Retina (tissue), 1 donor: ENCODE measurements around the gene CFAP61.
"Not testable (repeated sequence)": the region's sequence is repeated elsewhere in the genome, so short reads cannot be mapped to it uniquely, and the experiment has no call there.

ENCODE experiments used
- DNase-seq: peaks from one replicate; pipeline ENCODE4 v3.0.0-alpha.2; 2016

Gene CFAP61, protein sequence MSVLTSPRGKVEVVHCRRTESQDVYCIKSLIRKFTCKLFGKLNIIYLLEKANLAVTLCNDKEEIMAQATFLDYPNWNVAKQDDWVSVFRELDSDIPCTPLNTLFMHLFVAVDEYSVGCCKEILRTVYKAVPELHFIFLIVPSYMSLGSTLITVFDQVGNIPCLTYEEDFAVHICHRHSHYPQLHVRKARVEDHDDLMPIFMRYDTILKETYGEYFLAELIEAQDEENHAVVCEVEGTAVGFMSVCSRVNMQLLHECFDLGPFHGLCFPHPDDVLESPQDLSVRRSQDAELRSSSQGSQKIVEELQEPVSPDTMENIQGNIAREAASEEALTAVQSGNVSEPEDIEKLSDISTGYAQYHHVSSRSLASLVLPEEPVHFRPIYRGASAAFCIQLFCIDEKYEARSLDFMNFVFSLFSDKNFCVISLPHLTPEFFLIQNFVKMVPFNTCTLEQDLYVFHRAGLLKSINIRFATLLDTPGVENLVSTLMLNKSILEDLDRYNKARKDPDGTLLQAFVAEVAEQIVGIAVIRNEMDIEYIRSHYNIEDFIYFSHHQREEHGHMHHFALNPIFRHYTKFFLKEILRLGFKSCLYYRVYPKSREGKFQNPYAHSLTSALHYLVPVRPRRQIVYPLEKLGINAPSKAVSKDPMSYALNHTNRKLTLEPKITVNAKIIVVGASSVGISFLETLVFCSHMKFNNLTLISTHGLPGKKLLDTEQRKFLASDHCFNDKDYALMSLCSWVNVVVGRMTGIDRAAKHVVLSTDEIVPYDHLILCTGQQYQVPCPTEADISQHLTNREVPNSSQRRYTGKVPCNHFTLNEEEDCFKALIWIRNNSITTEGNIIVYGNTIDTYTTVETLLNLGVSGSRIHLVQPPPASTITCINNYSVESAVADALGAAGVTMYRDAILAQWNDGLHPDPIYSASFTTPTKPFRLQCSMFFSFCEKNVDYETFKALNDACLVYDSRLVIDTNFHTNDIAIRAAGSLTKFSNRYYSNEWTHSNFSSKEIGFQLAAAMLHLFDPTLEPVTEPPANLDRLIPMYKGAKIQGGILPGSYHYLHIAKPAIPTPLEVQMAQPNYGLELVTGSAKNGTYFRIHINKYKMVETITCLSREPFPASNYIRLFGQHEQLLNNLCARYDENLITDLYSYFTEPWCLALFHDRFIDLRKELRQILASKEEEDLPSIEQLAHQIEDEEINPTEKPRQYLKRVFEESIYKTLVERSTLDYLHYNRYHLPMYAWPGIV

DNA sequence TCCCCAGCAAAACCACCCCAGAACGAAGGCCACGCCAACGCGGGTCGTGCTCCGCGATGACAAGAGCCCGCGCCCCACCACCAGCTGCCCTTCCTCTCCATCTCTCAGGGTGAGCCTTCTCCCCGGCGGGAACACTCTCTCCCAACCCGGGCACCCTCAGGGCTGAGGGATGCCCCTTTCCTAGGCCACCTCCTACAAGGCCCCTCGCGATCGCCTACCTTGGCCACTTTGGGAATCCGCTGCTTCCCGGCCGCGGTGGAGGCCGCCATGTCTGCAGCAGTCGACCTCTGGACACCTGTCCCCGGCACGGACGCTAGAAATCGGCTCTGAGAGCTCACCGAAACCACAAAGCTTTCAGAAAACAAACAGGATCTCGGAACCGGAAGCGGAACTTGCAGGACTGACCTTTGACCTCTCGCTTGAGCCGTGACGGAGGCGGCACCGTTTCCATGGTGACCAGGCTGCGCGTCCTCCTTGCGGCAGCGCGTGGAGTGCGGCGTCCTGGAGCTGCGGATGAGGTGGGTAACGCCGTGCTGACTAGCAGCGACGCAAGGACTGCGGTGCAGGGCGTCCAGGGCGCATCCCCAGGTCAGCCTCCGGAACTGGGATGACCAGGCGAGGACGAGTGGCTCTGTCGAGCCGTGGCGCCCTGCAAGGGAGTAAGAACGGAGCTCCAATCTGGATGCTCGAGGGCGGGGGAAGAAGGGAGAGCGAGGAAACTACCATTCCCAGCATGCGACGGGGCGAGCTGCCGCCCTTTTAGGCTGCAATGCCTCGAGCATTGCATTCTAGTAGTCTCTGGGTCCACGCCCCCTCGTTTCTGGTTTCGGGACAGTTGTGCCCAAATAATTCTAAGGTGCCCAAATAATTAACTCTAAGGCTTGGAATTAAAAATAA is at the start of gene CFAP61, which contains the start of gene CRNKL1:
Gene CFAP61 (plus strand): TSS at position 459 of the 897 bp plus-strand sequence. CDS start 4,122 bp downstream, outside the sequence.
Gene CRNKL1 (minus strand): TSS at position 393 of the 897 bp plus-strand sequence. CDS start 124 bp downstream, at position 269.
- DNase-seq, result peak; percentile 99

DNA sequence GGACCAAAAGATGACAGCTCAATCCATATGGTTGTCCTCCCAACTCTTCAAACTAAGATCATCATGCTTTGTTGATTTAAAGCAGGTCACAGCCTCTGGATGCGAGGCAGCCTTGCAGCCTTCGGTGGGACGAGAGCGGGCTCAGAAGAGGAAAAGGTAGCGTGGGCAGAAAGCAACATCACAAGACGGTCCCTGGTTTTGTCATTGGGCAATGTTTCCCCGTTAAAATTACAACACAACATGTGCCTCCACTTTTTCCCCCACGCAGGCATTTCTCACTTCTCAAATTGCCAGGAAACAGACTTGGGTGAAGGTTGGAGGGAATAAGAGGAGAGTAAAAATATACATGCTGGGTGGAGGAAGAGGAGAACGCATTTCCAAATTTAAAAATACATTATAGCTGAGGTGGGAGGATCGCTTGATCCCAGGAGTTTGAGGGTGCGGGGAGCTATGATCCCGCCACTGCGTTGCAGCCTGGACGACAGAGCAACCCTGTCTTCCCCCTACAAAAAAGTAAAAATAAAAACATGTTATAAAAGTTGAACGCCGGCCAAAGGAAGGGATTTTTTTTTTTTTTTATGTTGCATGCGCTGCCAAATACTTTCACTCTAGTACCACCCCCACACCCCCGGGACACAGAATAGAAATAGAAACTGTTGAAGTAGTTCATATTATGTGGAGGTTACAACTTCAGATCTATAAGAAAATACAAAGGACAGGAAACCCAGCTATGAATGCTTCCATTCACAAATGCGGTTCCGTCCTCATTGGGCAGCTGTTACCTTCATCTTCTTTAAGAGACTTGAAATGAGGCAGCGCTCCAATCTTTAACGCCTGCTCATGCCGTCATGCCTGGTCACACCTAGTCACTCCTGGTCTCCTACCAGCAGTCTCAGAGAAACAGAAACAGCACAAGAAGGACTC is 49.0 kb upstream of the CFAP61 start:
- no peak for DNase-seq

GRCh38 chr20:20003955-20004322 is 48.4 kb upstream of the CFAP61 start:
- not testable (repeated sequence) for DNase-seq

GRCh38 chr20:20005342-20005741 is 47.0 kb upstream of the CFAP61 start:
- no peak for DNase-seq

GRCh38 chr20:20009784-20010253 is 42.5 kb upstream of the CFAP61 start:
- peak; percentile 69 for DNase-seq

- DNase-seq, result peak; percentile 25
Observed at GRCh38 chr20:20010639-20011500, 41.5 kb upstream of the CFAP61 start.

- DNase-seq, result no peak
Observed at GRCh38 chr20:20012541-20012940, 39.8 kb upstream of the CFAP61 start.

GRCh38 chr20:20014659-20015058 is 37.7 kb upstream of the CFAP61 start:
- no peak for DNase-seq

- DNase-seq, result peak; percentile 94
Observed at GRCh38 chr20:20017001-20017843, 35.1 kb upstream of the CFAP61 start, which contains the start of gene NAA20. NAA20 (plus strand) TSS chr20:20017362; CDS start chr20:20017397, 35 bp downstream.

DNA sequence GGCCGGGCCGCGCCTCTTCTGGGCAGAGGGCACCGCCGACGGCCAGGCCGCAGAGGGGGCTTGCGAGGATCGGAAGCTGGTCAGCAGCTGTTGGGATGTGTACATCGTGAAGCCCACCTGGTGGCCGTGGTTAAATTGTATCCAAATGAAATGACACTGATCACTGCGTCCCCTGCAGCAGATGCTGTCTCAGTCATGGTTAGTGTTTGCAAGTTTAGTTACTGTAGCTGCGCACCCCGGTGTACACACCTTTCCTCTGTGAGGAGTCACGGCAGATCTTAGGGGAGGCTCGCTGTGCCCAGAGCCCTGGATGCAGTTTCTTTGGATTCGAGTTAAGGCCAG is 34.5 kb upstream of the CFAP61 start:
- no peak for DNase-seq

DNA sequence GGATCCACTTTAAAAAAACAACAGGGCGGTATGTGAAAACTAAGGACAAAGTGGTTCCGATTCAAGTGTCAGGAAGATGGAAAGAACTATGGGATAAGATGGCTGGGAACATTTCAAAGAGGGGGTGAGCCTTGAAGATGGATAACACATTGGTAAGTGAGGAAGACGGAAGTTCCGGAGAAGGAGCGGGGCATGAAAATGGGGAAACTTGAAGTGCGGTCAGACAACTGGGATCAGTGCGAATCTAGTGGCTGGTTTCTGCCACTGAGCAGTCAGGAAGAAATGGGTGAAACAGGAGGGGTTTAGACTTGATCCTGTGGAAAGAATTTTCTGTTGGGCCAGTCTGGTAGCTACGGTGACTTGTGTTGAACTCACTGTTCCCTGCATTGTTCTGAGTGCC is 34.0 kb upstream of the CFAP61 start:
- DNase-seq, result no peak

DNA sequence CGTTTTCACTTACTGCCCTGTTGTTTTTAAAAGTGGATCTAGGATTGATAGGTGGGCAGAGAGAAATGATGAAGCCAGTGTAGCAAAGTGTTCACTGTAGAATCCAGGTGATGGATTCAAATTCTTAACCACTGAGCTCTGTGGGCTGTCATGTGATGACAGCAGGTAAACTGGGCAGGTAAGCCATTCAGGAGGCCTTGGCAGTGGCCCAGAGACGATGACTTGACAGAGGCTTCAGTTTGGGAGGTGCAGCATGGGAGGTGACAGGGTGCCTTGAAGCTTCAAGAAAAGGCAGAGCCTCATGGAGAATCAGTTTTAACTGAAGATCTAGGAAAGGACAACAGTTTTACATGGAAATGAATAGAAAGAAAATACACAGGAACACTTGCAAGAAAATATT is 33.2 kb upstream of the CFAP61 start:
- no peak for DNase-seq

- DNase-seq, result no peak
Observed at GRCh38 chr20:20020908-20021307, 31.4 kb upstream of the CFAP61 start.

DNA sequence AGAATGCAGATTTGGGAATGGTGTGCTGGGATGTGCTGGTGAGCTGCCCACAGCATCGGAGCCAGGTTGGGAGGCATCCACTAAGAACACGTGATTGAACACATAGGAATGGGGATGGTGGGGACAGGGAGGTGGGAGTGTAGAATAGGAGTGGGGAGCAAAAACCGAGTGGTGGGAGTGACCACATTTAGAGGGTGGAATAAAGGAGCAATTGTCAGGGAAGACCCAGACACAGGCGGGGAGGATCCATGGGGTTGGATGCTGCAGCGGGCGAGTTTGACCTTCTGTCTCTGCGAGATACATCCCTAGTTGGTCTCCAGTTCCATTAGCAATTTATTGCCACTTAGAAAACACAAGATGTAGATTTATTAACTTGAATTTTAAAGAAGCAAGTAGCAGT is 30.5 kb upstream of the CFAP61 start:
- no peak for DNase-seq

GRCh38 chr20:20022498-20022897 is 29.8 kb upstream of the CFAP61 start:
- no peak for DNase-seq

GRCh38 chr20:20023395-20023794 is 28.9 kb upstream of the CFAP61 start:
- no peak for DNase-seq

- DNase-seq, result no peak
Observed at GRCh38 chr20:20024942-20025341, 27.4 kb upstream of the CFAP61 start.

GRCh38 chr20:20027284-20027683 is 25.0 kb upstream of the CFAP61 start:
- DNase-seq, result no peak

DNA sequence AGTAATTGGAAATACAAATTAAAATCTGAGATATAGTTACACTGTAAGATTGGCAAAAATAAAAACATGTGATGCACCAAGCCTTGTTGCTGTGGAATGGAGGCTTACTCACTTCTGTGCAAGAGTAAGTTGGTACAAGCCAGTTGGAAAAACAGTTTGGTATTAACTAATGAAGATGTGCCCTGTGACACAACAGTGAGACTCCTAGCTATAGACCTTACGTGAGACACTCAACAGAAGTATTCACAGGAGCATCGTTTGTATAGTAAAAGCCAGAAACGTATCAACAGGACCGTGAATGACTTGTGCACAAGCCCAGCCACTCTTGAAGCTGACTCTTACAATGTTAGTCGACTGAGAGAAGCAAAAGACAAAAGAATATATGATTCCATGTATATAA is 20.5 kb upstream of the CFAP61 start:
- DNase-seq, result no peak
